T-helper 2 cell treated with Interferon-gamma antibody and Interleukin-4, amounts not matched to agents 5 μg/mL and 100 μg/mL, for 36 hours (primary cell): ENCODE results near the gene RAB20.
"Not testable (repeated sequence)": the region's sequence is repeated elsewhere in the genome, so short reads cannot be mapped to it uniquely, and the experiment has no call there.

Source experiments
- DNase-seq: peaks from one replicate; pipeline ENCODE4 v3.0.0; 2021; ENCODE audit warnings: low spot score
- H3K27ac Mint-ChIP-seq: one replicate; pipeline ENCODE4 v1.8.0; 2021; ENCODE audit warnings: mild to moderate bottlenecking, mixed read lengths
- H3K27me3 Mint-ChIP-seq: one replicate; pipeline ENCODE4 v1.8.0; 2021; ENCODE audit warnings: low read depth, mixed read lengths
- H3K36me3 Mint-ChIP-seq: one replicate; pipeline ENCODE4 v1.8.0; 2021; ENCODE audit warnings: low read depth, mixed read lengths
- H3K4me1 Mint-ChIP-seq: one replicate; pipeline ENCODE4 v1.8.0; 2021; ENCODE audit warnings: low read depth, mixed read lengths
- H3K4me3 Mint-ChIP-seq: one replicate; pipeline ENCODE4 v1.8.0; 2022; ENCODE audit warnings: mild to moderate bottlenecking, moderate library complexity, mixed read lengths
- H3K9me3 Mint-ChIP-seq: one replicate; pipeline ENCODE4 v1.8.0; 2021; ENCODE audit warnings: mixed read lengths

The RAB20 gene

DNA sequence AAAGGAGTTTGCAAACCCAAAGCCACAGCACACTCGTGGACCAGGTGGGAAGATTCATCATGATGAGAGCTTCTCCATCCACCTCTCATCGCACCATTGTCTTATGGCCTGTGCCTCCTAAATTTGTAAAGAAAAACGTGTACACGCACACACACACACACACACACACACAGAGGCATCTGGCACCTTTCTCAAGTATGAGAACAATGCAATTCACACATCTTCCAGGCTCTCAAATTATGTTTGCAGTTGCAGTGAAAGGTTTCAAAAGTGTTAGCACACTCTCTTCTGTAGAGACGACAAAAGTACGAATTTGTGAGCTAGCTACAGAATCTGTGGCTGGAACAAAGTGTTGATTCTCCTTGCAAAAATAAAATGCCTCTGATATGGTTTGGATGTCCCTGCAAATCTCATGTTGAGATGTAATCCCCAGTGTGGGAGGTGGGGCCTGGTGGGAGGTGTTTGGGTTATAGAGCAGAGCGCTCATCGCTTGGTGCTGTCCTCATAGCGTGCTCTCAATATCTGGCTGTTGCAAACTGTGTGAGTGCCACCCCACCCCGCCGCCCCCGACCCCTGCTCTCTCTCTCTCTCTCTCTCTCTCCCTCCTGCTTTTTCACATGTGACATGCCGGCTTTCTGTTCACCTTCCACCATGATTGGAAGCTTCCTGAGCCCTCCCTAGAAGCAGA, 21.8 kb upstream of the RAB20 start:
- Mint-ChIP-seq H3K36me3 (no peaks in the 10 kb centered on the region), H3K4me1 (no peaks in the 10 kb centered on the region), H3K27me3 (peaks cover 29% of the 10 kb centered on the region), H3K27ac (no peak overlapping the region), H3K9me3 (no peaks in the 10 kb centered on the region), H3K4me3 (no peak overlapping the region)
- no peak for DNase-seq

DNA sequence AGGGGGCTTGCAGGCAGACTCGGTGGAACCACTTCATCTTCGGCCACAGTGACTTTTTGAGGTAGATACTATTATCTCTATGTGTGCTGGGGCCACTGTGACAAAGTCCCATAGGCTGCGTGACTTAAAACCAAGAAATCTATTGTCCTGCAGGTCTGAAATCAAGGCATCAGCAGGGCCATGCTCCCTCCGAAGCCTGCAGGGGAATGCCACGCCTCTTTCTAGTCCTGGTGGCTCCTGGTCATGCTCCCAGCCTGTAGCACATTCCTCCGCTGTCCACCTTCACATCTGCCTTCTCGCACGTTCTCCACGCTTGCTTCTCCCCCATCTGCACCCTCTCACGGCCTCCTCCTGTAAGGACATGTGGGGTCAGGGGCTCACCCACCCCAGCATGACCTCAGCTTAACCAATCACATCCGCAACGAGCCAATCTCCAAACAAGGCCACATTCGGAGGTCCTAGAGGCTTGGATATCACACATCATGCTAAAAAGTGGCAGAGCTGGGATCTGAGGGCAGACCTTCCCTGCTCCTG, 21.0 kb upstream of the RAB20 start:
- Mint-ChIP-seq H3K36me3 (no peaks in the 10 kb centered on the region), H3K27me3 (peaks cover 31% of the 10 kb centered on the region), H3K4me1 (no peaks in the 10 kb centered on the region), H3K27ac (no peak overlapping the region), H3K4me3 (no peak overlapping the region), H3K9me3 (no peaks in the 10 kb centered on the region)
- DNase-seq = no peak

DNA sequence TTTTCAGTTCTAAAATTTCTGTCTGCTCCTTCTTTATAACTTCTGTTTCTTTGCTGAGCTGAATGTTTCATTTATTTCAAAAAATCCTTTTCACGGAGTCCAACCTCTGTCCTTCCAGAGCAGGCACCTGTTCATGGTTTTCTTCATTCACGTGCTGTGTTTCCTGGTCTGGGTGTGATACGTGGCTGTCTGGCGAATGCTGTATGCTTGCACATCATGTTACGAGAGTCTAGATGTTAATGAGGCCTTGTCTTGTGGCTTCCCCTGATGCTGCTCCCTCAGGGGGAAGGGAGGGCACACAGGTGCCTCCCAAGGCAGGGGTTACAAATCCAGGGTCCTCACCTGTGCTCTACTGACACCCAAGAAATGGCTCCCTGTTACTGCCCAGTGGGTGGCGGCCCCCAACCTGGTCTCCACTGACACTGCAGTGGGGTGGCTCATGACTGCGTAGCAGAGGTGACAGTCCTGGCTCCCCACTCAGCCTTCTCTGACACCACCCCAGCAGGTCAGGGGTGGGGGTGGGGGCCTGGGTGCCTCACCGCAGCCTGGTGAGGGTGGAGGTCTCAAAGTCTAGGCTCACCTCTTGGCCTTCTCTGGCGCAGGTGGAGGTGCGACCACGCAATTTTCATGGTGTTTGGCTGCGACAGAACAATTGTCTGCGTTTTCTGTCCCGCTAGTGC, 20.1 kb upstream of the RAB20 start:
- Mint-ChIP-seq H3K27ac (no peak overlapping the region), H3K36me3 (no peaks in the 10 kb centered on the region), H3K4me3 (no peak overlapping the region), H3K27me3 (peaks cover 33% of the 10 kb centered on the region), H3K4me1 (no peaks in the 10 kb centered on the region), H3K9me3 (no peaks in the 10 kb centered on the region)
- DNase-seq = no peak

DNA sequence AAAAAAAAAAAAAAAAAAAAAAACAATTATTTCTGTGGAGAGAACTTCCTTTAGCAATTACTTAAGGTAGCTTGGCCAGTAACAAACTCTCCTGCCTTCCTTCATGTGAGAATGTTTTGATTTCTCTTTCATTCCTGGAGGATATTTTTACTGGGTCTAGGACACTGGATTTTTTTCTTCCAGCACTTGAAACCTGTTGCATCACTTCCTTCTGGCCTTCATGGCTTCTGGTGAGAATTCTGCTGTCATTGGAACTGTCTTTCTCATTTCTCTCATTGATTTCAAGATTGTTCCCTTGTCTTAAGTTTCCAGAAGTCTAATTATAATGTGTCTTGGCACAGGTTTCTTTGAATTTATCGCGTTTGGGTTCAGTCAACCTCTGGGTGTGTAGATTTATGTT, 19.3 kb upstream of the RAB20 start:
- Mint-ChIP-seq H3K27me3 (peaks cover 34% of the 10 kb centered on the region), H3K36me3 (no peaks in the 10 kb centered on the region), H3K4me1 (peaks cover 3% of the 10 kb centered on the region), H3K27ac (no peak overlapping the region), H3K9me3 (no peaks in the 10 kb centered on the region), H3K4me3 (no peak overlapping the region)
- no peak for DNase-seq

DNA sequence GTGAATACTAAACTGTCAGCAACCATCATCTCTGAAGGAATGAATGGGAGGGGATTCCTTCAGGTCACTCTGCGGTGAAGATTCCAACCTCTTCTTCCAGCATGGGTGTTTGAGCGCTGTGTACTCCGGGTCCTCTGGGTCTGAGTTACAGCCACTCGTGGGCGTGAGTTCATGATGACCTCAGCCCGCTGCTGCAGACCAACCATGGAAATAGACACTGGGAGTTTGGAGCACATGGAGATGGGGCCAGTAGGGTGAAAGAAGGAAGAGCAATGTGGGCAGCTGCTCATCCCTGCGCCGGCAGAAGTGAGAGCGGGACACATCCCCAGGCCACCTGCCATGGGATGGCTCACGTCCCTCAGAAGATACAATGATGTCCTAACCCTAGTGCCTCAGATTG, 16.8 kb upstream of the RAB20 start:
- Mint-ChIP-seq H3K27ac (no peak overlapping the region), H3K4me3 (no peak overlapping the region), H3K27me3 (peaks cover 46% of the 10 kb centered on the region), H3K4me1 (peaks cover 9% of the 10 kb centered on the region), H3K9me3 (no peaks in the 10 kb centered on the region), H3K36me3 (no peaks in the 10 kb centered on the region)
- no peak for DNase-seq

DNA sequence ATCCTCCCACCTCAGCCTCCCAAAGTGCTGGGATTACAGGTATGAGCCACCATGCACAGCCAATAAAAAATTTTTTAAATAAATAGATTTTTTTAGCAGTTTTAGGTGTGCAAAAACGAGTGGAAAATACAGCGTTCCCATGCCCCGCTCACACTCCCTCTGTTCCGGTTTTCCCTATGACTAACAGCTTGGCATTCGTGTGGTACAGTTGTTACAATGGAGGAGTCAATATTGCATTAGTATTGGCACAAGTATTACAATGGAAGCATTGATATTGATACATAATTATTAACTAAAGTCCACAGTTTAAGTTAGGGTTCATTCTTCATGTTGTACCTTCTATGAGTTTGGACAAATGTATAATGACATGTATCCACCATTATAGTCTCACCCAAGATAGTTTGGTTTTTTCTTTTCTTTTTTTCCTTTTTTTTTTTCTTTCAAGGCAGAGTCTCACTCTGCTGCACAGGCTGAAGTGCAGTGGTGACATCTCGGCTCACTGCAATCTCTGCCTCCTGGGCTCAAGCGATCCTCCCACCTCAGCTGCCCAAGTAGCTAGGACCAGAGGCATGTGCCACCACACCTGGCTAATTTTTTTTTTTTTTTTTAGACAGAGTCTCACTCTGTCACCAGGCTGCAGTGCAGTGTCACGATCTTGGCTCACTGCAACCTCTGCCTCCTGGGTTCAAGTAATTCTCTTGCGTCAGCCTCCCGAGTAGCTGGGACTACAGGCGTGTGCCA, 15.4 kb upstream of the RAB20 start:
- no peaks in the 10 kb centered on the region for H3K36me3 Mint-ChIP-seq
- DNase-seq = no peak
- peaks cover 52% of the 10 kb centered on the region for H3K27me3 Mint-ChIP-seq
- peaks cover 9% of the 10 kb centered on the region for H3K4me1 Mint-ChIP-seq
- H3K27ac Mint-ChIP-seq = no peak overlapping the region
- no peaks in the 10 kb centered on the region for H3K9me3 Mint-ChIP-seq
- no peak overlapping the region for H3K4me3 Mint-ChIP-seq

DNA sequence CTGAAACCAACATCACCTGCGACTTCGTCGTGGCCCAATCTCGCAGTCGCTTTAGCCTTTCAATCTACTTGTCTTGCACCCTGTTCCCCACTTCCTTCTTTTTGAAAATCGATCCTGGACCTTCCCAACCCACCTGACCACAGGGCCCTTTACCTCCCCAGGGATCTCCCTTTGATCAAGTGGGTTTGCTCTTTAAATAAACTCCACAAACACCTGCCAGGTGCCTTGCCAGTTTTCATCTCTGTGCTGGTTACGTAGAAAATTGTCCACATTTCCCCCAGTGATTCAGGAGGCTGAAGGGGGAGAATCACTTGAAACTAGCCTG, 14.5 kb upstream of the RAB20 start:
- H3K36me3 Mint-ChIP-seq = no peaks in the 10 kb centered on the region
- DNase-seq = no peak

DNA sequence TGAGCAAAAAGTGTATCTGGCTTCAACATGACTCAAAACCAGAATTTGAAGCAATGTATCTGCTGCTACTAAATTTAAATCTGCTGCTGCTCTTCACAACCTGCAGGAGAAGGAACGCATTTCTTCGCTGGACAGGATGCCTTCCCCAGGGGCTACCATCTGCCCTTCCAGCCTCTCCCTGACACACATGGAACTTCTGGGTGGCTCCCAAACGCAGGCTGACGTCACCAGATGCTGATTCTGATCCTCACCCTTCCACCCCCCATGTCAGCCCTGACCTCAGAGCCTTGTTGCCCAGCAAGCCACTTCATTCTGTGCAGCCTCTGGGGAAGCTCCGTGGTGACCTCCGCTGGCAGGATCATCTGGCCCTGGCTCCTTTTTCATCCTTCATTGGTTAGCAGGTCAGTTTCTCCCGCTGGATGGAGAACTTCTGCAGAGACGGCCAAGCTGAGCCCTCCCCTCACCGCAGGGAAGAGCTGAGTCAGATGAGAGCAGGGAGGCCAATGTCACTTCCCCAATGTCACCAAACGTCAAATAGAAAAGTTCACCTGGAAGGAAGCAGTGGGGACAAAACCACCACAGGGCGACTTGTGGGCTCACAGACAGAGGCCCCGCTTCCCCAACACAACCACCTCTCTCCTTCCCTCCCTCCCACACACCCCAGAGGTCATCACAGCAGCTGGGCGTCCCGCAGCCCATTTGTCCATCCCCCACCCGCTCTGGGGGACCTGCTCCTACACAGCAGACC, 14.0 kb upstream of the RAB20 start:
- peak; percentile 31 for DNase-seq
- H3K36me3 Mint-ChIP-seq = no peaks in the 10 kb centered on the region
- peaks cover 9% of the 10 kb centered on the region for H3K4me1 Mint-ChIP-seq
- H3K27me3 Mint-ChIP-seq = peaks cover 48% of the 10 kb centered on the region
- peak overlapping the region; percentile 39 for H3K27ac Mint-ChIP-seq
- H3K9me3 Mint-ChIP-seq = no peaks in the 10 kb centered on the region
- H3K4me3 Mint-ChIP-seq = peak overlapping the region; percentile 60

More for the DNA sequence above, 14.5 kb upstream of the RAB20 start:
- H3K27ac Mint-ChIP-seq = peak overlapping the region; percentile 39
- H3K27me3 Mint-ChIP-seq = peaks cover 51% of the 10 kb centered on the region
- H3K4me3 Mint-ChIP-seq = peak overlapping the region; percentile 60
- peaks cover 9% of the 10 kb centered on the region for H3K4me1 Mint-ChIP-seq
- H3K9me3 Mint-ChIP-seq = no peaks in the 10 kb centered on the region

DNA sequence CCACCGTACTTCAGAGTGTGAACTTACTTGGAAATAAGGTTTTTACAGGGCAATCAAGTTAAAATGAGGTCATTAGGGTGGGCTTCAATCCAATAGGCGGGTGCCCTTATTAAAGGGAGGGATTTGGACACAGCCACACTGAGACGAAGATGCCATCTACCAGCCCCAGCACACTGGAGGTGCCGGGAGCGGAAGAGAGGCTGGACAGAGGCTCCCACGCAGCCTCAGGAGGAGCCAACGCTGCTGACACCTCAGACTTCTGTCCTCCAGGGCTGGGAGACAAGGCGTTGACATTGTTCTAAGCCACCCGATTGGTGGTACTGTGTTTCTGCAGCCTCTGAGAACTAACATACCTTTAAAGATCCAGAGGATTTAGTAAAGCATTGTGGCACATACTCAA, 12.6 kb upstream of the RAB20 start:
- DNase-seq = no peak
- Mint-ChIP-seq H3K36me3 (no peaks in the 10 kb centered on the region), H3K4me1 (peaks cover 9% of the 10 kb centered on the region), H3K9me3 (no peaks in the 10 kb centered on the region), H3K27ac (no peak overlapping the region), H3K4me3 (no peak overlapping the region), H3K27me3 (peaks cover 51% of the 10 kb centered on the region)

DNA sequence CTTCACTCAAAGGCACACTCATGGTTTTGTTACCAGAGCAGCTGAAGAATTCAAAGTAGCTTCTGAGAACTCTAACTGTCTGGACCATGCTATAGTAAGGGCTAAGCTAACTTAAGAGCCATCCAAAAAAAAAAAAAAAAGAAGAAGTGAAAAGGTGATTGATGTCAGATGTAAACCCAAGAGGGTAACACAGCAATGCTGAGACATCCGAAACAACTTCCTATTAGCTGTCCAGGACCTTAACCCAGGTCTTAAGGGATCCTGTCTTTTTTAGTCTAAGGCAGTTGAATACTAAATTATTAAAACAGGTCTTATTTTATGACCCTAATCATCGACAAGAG, 11.2 kb upstream of the RAB20 start:
- Mint-ChIP-seq H3K4me3 (no peak overlapping the region), H3K27ac (no peak overlapping the region), H3K9me3 (no peaks in the 10 kb centered on the region), H3K4me1 (peaks cover 9% of the 10 kb centered on the region), H3K36me3 (no peaks in the 10 kb centered on the region), H3K27me3 (peaks cover 45% of the 10 kb centered on the region)
- no peak for DNase-seq

DNA sequence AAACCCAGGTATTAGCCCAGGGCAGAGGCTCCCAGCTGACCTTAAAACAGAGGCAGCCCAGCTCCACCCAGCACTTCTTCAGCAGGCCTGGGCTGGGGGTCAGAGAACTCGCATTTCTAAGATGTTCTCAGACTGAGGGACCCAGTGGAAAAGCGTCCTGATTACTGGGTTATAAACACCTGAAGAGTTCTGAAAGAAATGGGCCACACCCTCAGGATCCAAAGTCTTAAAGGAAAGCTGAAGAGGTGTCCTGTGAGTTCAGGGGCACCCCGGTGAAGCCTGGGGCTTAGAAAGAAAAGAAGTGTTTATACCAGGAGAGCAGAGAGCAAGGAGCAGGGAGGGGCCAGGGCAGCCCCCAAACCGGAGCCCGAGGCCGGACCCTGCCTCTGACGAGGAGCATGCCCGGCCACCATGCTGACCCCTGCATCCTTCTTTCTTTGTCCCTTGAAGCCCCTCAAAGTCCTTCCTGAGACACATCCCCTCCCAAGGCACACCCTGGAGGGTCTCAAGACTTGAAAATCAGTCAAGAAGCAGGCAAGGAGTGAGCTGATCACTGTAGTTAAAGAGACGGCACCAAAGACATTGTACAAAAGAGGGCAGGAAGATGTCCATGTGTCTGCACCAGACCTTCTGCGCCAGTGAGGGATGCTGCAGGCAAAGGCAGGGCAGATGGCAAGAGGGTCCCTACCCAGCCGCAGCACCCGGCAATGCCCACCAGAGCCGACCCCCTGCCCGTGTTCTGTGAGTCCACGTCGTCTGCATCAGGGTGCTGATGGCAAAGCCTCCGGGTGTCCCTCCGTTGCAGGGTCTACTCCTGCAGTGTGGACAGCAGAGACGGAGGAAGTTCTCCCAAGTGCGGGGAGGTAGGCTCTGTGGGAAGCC, 10.6 kb upstream of the RAB20 start:
- Mint-ChIP-seq H3K27me3 (peaks cover 45% of the 10 kb centered on the region), H3K36me3 (no peaks in the 10 kb centered on the region), H3K9me3 (no peaks in the 10 kb centered on the region), H3K4me3 (no peak overlapping the region), H3K27ac (no peak overlapping the region), H3K4me1 (peaks cover 9% of the 10 kb centered on the region)
- DNase-seq = no peak

DNA sequence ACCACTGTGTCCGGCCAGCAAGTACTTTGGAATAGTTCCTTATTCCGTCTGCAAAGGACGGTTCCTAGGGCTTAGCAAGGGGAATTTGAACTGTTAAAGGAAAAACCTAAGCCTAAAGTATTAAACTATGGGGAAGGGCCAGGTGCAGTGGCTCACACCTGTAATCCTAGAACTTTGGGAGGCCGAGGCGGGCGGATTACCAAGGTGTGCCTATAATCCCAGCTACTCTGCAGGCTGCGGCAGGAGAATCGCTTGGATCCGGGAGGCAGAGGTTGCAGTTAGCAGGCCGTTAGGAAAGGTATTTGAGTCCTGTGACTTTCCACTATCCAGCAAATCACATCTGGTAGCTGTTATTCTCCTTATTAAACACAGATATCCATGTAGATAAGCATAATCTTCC, 9.4 kb upstream of the RAB20 start:
- H3K27me3 Mint-ChIP-seq = peaks cover 40% of the 10 kb centered on the region
- no peaks in the 10 kb centered on the region for H3K9me3 Mint-ChIP-seq
- no peak overlapping the region for H3K4me3 Mint-ChIP-seq
- H3K4me1 Mint-ChIP-seq = peaks cover 7% of the 10 kb centered on the region
- H3K27ac Mint-ChIP-seq = no peak overlapping the region
- no peaks in the 10 kb centered on the region for H3K36me3 Mint-ChIP-seq
- no peak for DNase-seq

DNA sequence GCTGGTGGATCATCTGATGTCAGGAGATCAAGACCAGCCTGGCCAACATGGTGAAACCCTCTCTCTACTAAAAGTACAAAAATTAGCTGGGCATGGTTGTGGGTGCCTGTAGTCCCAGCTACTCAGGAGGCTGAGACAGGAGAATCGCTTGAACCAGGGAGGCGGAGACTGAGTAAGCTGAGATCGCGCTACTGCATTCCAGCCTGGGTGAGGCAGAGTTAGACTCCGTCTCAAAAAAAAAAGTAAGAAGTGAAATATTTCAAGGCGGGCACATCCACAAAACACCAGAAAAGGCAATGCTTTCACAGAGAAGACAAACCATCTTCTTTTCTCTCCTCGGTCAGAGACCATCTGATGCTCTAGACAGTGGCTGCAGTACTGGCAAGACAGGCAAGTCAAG, 8.4 kb upstream of the RAB20 start:
- not testable (repeated sequence) for H3K9me3 Mint-ChIP-seq, H3K4me1 Mint-ChIP-seq, DNase-seq, H3K4me3 Mint-ChIP-seq, H3K36me3 Mint-ChIP-seq, H3K27ac Mint-ChIP-seq
- H3K27me3 Mint-ChIP-seq = peaks cover 35% of the 10 kb centered on the region
